ENCODE data around the gene ABCC9. TPM values are rescaled to one million over a fixed set of nuclear protein-coding genes. Genes with fewer than 3 reads are reported as not detected.
"Not testable (repeated sequence)": the region's sequence is repeated elsewhere in the genome, so short reads cannot be mapped to it uniquely, and the experiment has no call there.

ABCC9 gene
- total RNA-seq, 4 donors from 2014 or later: 2.4 to 14.9 (median 5.9) TPM

- Histone ChIP-seq H3K27ac (no peak overlapping the region), H3K4me3 (no peak overlapping the region), H3K9me3 (no peaks in the 10 kb centered on the region), H3K27me3 (no peaks in the 10 kb centered on the region), H3K36me3 (no peaks in the 10 kb centered on the region), H3K4me1 (peaks cover 0 to 1% (median 0%) of the 10 kb centered on the region in 4 donors)
- TF ChIP-seq POLR2A (IDR thresholded peaks at IDR 0.05) (no peak), CTCF (IDR thresholded peaks at IDR 0.05) (no peak)
- DNase-seq: no peak
Observed at GRCh38 chr12:21795648-21796328, 145.4 kb downstream of the ABCC9 start.

GRCh38 chr12:21794807-21795595 lies 146.2 kb downstream of the ABCC9 start:
- not testable (repeated sequence) for H3K4me3 ChIP-seq, H3K27ac ChIP-seq, H3K4me1 ChIP-seq, H3K27me3 ChIP-seq, H3K9me3 ChIP-seq, DNase-seq, H3K36me3 ChIP-seq

GRCh38 chr12:21789687-21790086 lies 151.5 kb downstream of the ABCC9 start:
- H3K36me3 ChIP-seq, H3K27ac ChIP-seq, H3K27me3 ChIP-seq, H3K4me3 ChIP-seq, H3K9me3 ChIP-seq, H3K4me1 ChIP-seq, DNase-seq: not testable (repeated sequence)

- H3K4me3 ChIP-seq: no peak overlapping the region
- H3K36me3 ChIP-seq: no peaks in the 10 kb centered on the region
- no peaks in the 10 kb centered on the region for H3K4me1 ChIP-seq
- no peak for DNase-seq
- H3K27ac ChIP-seq: no peak overlapping the region
- H3K9me3 ChIP-seq: no peaks in the 10 kb centered on the region
- H3K27me3 ChIP-seq: no peaks in the 10 kb centered on the region
- no peak for TF ChIP-seq CTCF (IDR thresholded peaks at IDR 0.05)
- TF ChIP-seq POLR2A (IDR thresholded peaks at IDR 0.05): no peak
Observed at GRCh38 chr12:21788089-21788983, 152.9 kb downstream of the ABCC9 start.

GRCh38 chr12:21786041-21786531 lies 155.1 kb downstream of the ABCC9 start:
- Histone ChIP-seq H3K9me3 (no peaks in the 10 kb centered on the region), H3K4me3 (no peak overlapping the region), H3K4me1 (no peaks in the 10 kb centered on the region), H3K27ac (no peak overlapping the region), H3K27me3 (no peaks in the 10 kb centered on the region), H3K36me3 (no peaks in the 10 kb centered on the region)
- DNase-seq: no peak
- TF ChIP-seq CTCF (IDR thresholded peaks at IDR 0.05) (no peak), POLR2A (IDR thresholded peaks at IDR 0.05) (no peak)

GRCh38 chr12:21782723-21783122 lies 158.5 kb downstream of the ABCC9 start:
- H3K4me3 ChIP-seq, H3K27ac ChIP-seq, H3K36me3 ChIP-seq, H3K4me1 ChIP-seq, H3K27me3 ChIP-seq, H3K9me3 ChIP-seq, DNase-seq: not testable (repeated sequence)

Data from Peyer's patch (tissue), 4 donors.